ENCODE data around the gene TRAPPC3L. TPM values are rescaled to one million over a fixed set of nuclear protein-coding genes. Genes with fewer than 3 reads are reported as not detected.

TRAPPC3L gene
- total RNA-seq, 1 experiment from 2014 or later: not detected

- peaks cover 15% of the 10 kb centered on the region for H3K27me3 ChIP-seq (replicated peaks; ENCODE audit: insufficient read depth, low read depth, low read length, poor library complexity)
- H3K27ac ChIP-seq (ENCODE audit: low read depth, low read length, poor library complexity, severe bottlenecking): no peak overlapping the region
- DNase-seq (ENCODE audit: low spot score): no peak
- ChIA-PET POLR2A (ENCODE audit: low non-redundant PET) (no interaction called here), CTCF (no interaction called here)
- no TSS peak for BruUV-seq (replicated peaks)
- no peaks in the 10 kb centered on the region for H3K4me1 ChIP-seq (ENCODE audit: insufficient read depth, low read length, poor library complexity, severe bottlenecking)
- no peak overlapping the region for H3K4me3 ChIP-seq (ENCODE audit: low read depth, low read length, poor library complexity, severe bottlenecking)
- no peaks in the 10 kb centered on the region for H3K36me3 ChIP-seq (ENCODE audit: insufficient read depth, low read length, poor library complexity, severe bottlenecking)
- TF ChIP-seq CTCF (conservative IDR thresholded peaks at IDR 0.05; ENCODE audit: low read depth, low read length): no peak
- intact Hi-C loops (cut with micrococcal nuclease; ENCODE audit: unreplicated experiment): no loop called here
- H3K9me3 ChIP-seq (ENCODE audit: low read depth, low read length, poor library complexity, severe bottlenecking): no peaks in the 10 kb centered on the region
Observed at GRCh38 chr6:116463301-116463700, 82.2 kb downstream of the TRAPPC3L start.

GRCh38 chr6:116461932-116462885, 83.3 kb downstream of the TRAPPC3L start:
- H3K4me3 ChIP-seq (ENCODE audit: low read depth, low read length, poor library complexity, severe bottlenecking): no peak overlapping the region
- no peak overlapping the region for H3K27ac ChIP-seq (ENCODE audit: low read depth, low read length, poor library complexity, severe bottlenecking)
- H3K27me3 ChIP-seq (replicated peaks; ENCODE audit: insufficient read depth, low read depth, low read length, poor library complexity): peaks cover 15% of the 10 kb centered on the region
- no peaks in the 10 kb centered on the region for H3K36me3 ChIP-seq (ENCODE audit: insufficient read depth, low read length, poor library complexity, severe bottlenecking)
- intact Hi-C loops (cut with micrococcal nuclease; ENCODE audit: unreplicated experiment): no loop called here
- POLR2A ChIA-PET (ENCODE audit: low non-redundant PET): no interaction called here
- DNase-seq (ENCODE audit: low spot score): peak; percentile 15
- no peak for TF ChIP-seq EZH2 (IDR thresholded peaks at IDR 0.05; ENCODE audit: borderline replicate concordance, low read depth, low read length, poor library complexity, severe bottlenecking)
- no TSS peak for BruUV-seq (replicated peaks)
- no peaks in the 10 kb centered on the region for H3K4me1 ChIP-seq (ENCODE audit: insufficient read depth, low read length, poor library complexity, severe bottlenecking)
- CTCF ChIA-PET: no interaction called here
- no peaks in the 10 kb centered on the region for H3K9me3 ChIP-seq (ENCODE audit: low read depth, low read length, poor library complexity, severe bottlenecking)

- ChIA-PET POLR2A (ENCODE audit: low non-redundant PET) (no interaction called here), CTCF (no interaction called here)
- intact Hi-C loops (cut with micrococcal nuclease; ENCODE audit: unreplicated experiment): no loop called here
- peaks cover 15% of the 10 kb centered on the region for H3K27me3 ChIP-seq (replicated peaks; ENCODE audit: insufficient read depth, low read depth, low read length, poor library complexity)
- TF ChIP-seq EZH2 (IDR thresholded peaks at IDR 0.05; ENCODE audit: borderline replicate concordance, low read depth, low read length, poor library complexity, severe bottlenecking) (no peak), CTCF (conservative IDR thresholded peaks at IDR 0.05; ENCODE audit: low read depth, low read length) (no peak)
- H3K4me3 ChIP-seq (ENCODE audit: low read depth, low read length, poor library complexity, severe bottlenecking): no peak within 1 kb of the TSS
- no TSS peak for BruUV-seq (replicated peaks)
- no peaks in the 10 kb centered on the region for H3K36me3 ChIP-seq (ENCODE audit: insufficient read depth, low read length, poor library complexity, severe bottlenecking)
- H3K9me3 ChIP-seq (ENCODE audit: low read depth, low read length, poor library complexity, severe bottlenecking): no peaks in the 10 kb centered on the region
- H3K27ac ChIP-seq (ENCODE audit: low read depth, low read length, poor library complexity, severe bottlenecking): no peak within 1 kb of the TSS
- DNase-seq (ENCODE audit: low spot score): no peak
- no peaks in the 10 kb centered on the region for H3K4me1 ChIP-seq (ENCODE audit: insufficient read depth, low read length, poor library complexity, severe bottlenecking)
Observed at GRCh38 chr6:116461331-116461931, 84.1 kb downstream of the TRAPPC3L start, which contains the start of gene CALHM6. Gene CALHM6, plus strand, starts transcription at chr6:116461375. Its CDS starts 555 bp downstream, at chr6:116461930.

Data from A673 (cell line).